AG04449 (cell line): Measurements from ENCODE around the gene CCND1.

ENCODE experiments used
- CTCF ChIA-PET: fragments of 350-600 bp; formaldehyde crosslinking; extraction: SDS; loops from one replicate; lab custom pipeline; 2021; ENCODE audit warnings: antibody characterized with exemption; lab: Yijun Ruan, JAX
- POLR2A ChIA-PET: fragments of 400-600, 350-600 bp; formaldehyde crosslinking; extraction: SDS; loops from one replicate; lab custom pipeline; 2020; ENCODE audit warnings: antibody characterized with exemption, inconsistent platforms; lab: Yijun Ruan, JAX
- DNase-seq: peaks from one replicate; pipeline ENCODE4 v3.0.0-alpha.2; 2010; ENCODE audit warnings: low read depth, low spot score
- H3K4me3 ChIP-seq: 2 replicates; pipeline ENCODE4 v1.5.1; 2011; ENCODE audit warnings: low read depth, mild to moderate bottlenecking, control low read depth, low read length
- CTCF ChIP-seq: IDR thresholded peaks from one replicate; pipeline ENCODE4 v1.5.1; 2011; ENCODE audit warnings: mild to moderate bottlenecking, moderate library complexity, low read length, control low read depth, inconsistent platforms; ENCODE audit not compliant: insufficient read depth; ENCODE audit errors: missing control alignments

The CCND1 gene

GRCh38 chr11:69698362-69698761 lies 57.4 kb downstream of the CCND1 start:
- ChIA-PET CTCF (interaction anchor here (1.1 kb wide), 1 partner anchor 12 kb away, joined by 3 read pairs; no protein-coding TSS in a partner anchor), POLR2A (no interaction called here)
- DNase-seq = no peak
- H3K4me3 ChIP-seq = no peak overlapping the region
- no peak for TF ChIP-seq CTCF

- no peak for DNase-seq
- CTCF ChIA-PET = interaction anchor here (0.9 to 1.1 kb wide), 2 partner anchors 9 to 13 kb away, joined by 3 to 4 read pairs; no protein-coding TSS in a partner anchor
- POLR2A ChIA-PET = no interaction called here
- no peak overlapping the region for H3K4me3 ChIP-seq
- no peak for TF ChIP-seq CTCF
Measured at GRCh38 chr11:69699213-69699612, 58.3 kb downstream of the CCND1 start.

GRCh38 chr11:69700278-69701140 lies 59.6 kb downstream of the CCND1 start:
- no peak overlapping the region for H3K4me3 ChIP-seq
- ChIA-PET POLR2A (no interaction called here), CTCF (interaction anchor here (1.0 kb wide), 1 partner anchor 188 kb away, joined by 3 read pairs; no protein-coding TSS in a partner anchor)
- TF ChIP-seq CTCF = no peak
- DNase-seq = no peak

GRCh38 chr11:69702239-69702691 lies 61.3 kb downstream of the CCND1 start:
- DNase-seq = no peak
- POLR2A ChIA-PET = no interaction called here
- H3K4me3 ChIP-seq = no peak overlapping the region
- no peak for TF ChIP-seq CTCF
- CTCF ChIA-PET = no interaction called here

- no peak overlapping the region for H3K4me3 ChIP-seq
- DNase-seq = no peak
- POLR2A ChIA-PET = no interaction called here
- CTCF ChIA-PET = interaction anchor here (1.3 to 3.1 kb wide), 2 partner anchors 13 to 95 kb away, joined by 3 to 12 read pairs; no protein-coding TSS in a partner anchor
- TF ChIP-seq CTCF = no peak
Measured at GRCh38 chr11:69702769-69703452, 62.0 kb downstream of the CCND1 start.

- CTCF ChIA-PET = interaction anchor here (1.2 to 3.1 kb wide), 3 partner anchors 12 to 186 kb away, joined by 3 to 12 read pairs (median 3); no protein-coding TSS in a partner anchor
- POLR2A ChIA-PET = no interaction called here
- DNase-seq = no peak
- no peak overlapping the region for H3K4me3 ChIP-seq
- TF ChIP-seq CTCF = no peak
Measured at GRCh38 chr11:69703453-69703767, 62.5 kb downstream of the CCND1 start.
